HG03460 (cell line): ENCODE data around the gene DEPDC1B.
"Not testable (repeated sequence)": the region's sequence is repeated elsewhere in the genome, so short reads cannot be mapped to it uniquely, and the experiment has no call there.

Experiments
- ATAC-seq: cut with Tn5 transposase; IDR thresholded peaks from one replicate; pipeline ENCODE4 v1.9.1; 2021; ENCODE audit not compliant: unreplicated experiment

The DEPDC1B gene

GRCh38 chr5:60649288-60649917 is 50.6 kb downstream of the DEPDC1B start:
- ATAC-seq: peak; percentile 67

DNA sequence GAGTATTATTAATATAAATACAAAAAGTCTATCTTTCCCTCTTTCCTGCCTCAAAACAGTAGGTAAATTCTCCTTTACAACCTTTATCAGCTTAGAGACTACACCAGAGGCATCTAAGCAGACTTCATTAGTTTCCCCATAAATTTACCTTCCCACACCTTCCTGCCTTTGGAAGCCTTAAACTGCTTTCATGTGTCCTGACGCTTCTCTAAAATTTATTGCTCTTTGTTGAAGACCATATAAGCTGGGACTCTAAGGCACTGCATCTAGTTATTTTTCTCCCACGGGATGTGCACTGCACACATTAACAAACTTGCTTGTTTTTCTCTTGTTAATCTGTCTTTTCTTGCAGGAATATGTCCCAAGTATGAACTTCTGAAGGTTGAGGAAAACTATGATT is 51.8 kb downstream of the DEPDC1B start:
- ATAC-seq: no peak

DNA sequence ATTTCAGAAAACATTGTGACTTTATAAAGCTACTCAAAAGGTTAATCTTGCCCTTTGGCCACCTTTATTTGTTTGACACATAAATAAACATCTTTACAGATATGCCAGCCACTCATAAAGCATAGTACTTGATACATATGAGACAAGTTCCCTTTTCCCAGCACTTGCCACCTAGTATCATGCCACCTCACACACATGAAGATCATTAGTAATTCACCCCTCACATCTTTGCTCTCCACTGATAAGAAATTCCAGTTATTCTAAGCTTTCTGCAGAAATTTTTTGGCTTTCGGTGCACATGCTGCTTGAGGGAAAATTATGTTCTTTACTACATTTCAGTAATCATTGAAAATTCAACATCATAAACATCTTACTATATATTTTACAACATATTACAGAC is 59.1 kb downstream of the DEPDC1B start:
- no peak for ATAC-seq

GRCh38 chr5:60639544-60639943 is 60.4 kb downstream of the DEPDC1B start:
- no peak for ATAC-seq

GRCh38 chr5:60638300-60638699 is 61.7 kb downstream of the DEPDC1B start:
- ATAC-seq: no peak

- ATAC-seq: no peak
Observed at GRCh38 chr5:60636644-60637043, 63.3 kb downstream of the DEPDC1B start.

DNA sequence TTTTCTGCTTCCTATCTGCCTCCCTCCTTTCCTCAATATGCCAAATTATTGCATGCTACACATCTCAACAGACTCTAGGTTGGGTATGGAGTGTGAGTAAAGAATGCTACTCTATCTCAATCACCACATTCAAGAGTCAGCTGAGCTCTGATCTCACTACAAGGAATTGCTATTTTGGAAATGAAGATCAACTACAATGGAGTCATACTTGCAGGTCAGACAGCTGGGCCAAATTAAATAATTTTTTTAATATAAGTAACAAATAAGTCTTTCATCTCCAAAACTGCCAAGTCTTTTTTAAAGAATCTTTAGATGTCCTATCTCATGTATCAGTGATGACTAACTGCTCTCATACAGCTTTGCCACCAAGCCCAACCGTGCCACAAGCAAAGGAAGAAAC is 64.0 kb downstream of the DEPDC1B start:
- no peak for ATAC-seq

- no peak for ATAC-seq
Observed at GRCh38 chr5:60634051-60634450, 65.9 kb downstream of the DEPDC1B start.

DNA sequence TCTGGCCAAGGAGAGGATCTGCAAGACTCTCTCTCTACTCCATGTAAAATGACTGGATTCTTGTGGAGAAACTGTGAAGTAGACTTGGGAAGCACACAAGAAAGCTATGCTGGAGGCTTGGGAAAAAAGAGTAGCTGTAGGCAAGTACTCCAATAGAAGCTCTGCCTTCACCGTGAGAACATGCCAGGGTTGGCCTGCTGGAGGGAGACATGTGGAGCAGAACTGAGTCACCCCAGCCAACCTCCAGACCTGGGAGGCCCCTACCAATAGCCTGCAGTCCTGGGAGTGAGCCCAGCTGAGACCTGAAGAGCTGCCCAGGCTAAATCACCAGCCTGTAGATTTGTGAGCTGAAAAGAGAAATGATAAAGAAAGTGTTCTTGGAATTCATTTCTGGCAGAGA is 66.6 kb downstream of the DEPDC1B start:
- ATAC-seq: no peak

DNA sequence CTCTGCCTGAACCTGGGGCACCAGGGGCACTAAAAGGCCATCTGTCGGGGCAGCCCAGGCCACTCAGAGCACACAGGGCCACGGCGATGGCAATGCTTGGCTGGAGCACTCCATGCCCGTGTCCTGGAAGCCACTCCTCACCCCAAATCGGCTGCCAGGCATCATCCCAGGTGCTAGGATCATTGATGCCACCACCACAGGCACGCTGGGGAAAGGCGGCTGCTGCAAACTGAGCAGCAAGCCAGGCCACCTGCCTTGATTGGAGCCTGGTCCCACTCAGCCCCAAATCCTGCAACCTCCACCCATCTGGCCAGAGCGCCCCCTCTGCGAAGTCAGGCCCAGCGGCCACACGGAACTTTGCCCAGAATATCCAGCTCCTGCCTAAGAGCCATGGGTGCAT is 67.8 kb downstream of the DEPDC1B start:
- ATAC-seq: no peak

DNA sequence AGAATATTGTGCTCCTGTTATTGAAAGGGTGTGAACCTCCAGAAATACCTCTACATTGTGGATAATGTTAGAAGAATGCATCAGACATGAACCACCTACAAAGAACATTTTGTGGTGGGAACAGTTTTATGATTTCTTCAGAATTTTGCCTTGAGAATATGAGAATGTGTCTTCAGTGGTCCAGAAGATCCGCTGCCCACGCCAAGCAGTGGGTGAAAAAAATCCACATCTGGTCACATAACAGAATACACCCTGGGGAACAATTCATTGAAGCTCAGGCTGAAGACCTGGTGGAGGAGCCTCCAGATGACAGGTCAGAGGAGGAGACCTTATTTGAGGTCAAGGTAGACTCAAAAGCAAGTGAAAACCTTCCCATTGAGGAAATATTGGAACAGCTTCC is 69.1 kb downstream of the DEPDC1B start:
- no peak for ATAC-seq

DNA sequence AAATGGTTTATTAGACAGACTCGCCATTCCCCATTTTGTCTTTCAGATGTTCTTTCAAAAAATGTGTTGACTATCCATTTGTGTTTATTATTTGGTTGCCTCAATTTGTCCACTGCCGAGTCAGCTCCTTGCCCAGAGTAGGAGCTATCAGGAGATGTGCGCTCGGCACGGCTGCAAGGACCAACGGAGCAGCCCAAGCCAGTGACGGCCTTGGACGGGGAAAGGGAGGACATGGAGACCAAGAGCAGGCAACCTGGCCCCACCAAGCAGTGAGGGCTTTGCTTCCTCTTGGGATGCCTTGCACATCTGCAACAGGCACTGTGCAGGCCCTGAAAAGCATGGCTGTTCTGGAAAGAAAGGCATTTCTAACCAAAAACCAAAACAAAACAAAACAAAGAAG is 69.8 kb downstream of the DEPDC1B start:
- no peak for ATAC-seq

GRCh38 chr5:60624875-60625274 is 75.1 kb downstream of the DEPDC1B start:
- ATAC-seq: not testable (repeated sequence)

DNA sequence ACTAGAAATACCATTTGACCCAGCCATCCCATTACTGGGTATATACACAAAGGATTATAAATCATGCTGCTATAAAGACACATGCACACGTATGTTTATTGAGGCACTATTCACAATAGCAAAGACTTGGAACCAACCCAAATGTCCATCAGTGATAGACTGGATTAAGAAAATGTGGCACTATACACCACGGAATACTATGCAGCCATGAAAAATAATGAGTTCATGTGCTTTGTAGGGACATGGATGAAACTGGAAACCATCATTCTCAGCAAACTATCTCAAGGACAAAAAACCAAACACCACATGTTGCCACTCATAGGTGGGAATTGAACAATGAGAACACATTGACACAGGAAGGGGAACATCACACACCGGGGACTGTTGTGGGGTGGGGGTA is 79.2 kb downstream of the DEPDC1B start:
- ATAC-seq: not testable (repeated sequence)

DNA sequence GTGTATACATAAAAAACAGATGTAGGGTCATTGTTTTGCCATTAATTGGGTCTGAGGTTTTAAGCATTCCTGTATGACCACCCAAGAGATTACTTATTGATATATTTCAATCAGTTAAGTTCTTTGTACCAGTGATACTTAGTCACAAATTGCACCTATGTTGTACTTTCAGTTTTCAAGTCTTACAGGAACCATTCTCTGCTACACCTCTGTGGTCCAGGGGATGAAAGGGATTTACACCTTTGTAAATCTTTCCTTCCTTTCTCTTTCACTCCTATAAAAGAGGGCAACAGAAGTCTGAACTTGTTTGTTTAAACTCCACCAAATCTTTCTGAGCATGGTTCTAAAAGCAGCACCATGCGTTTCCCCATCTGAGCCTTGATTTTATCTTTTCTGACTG is 86.1 kb downstream of the DEPDC1B start:
- peak; percentile 70 for ATAC-seq

- ATAC-seq: no peak
Observed at GRCh38 chr5:60611099-60611740, 88.7 kb downstream of the DEPDC1B start.

DNA sequence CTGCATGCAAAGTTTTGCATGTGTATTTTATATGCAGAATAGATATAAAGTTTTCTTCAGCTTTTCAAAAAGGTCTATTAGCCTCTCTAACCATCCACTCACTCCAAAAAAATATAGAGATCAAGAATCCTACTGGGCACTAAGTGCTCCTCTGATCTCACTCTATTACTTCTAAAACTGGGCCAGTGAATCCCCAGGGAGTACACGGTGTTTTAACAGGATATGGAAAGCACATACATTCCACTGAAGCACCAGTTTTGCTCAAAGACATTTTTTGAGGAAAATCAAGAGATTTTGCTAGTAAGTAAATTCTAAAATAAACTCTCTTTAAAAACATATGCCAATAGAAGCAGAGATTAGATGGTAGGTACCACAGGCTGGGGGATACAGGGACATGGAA is 95.2 kb downstream of the DEPDC1B start:
- no peak for ATAC-seq

- ATAC-seq: peak; percentile 53
Observed at GRCh38 chr5:60598424-60598823, 101.5 kb downstream of the DEPDC1B start.

- peak; percentile 74 for ATAC-seq
Observed at GRCh38 chr5:60597572-60598320, 102.2 kb downstream of the DEPDC1B start.

DNA sequence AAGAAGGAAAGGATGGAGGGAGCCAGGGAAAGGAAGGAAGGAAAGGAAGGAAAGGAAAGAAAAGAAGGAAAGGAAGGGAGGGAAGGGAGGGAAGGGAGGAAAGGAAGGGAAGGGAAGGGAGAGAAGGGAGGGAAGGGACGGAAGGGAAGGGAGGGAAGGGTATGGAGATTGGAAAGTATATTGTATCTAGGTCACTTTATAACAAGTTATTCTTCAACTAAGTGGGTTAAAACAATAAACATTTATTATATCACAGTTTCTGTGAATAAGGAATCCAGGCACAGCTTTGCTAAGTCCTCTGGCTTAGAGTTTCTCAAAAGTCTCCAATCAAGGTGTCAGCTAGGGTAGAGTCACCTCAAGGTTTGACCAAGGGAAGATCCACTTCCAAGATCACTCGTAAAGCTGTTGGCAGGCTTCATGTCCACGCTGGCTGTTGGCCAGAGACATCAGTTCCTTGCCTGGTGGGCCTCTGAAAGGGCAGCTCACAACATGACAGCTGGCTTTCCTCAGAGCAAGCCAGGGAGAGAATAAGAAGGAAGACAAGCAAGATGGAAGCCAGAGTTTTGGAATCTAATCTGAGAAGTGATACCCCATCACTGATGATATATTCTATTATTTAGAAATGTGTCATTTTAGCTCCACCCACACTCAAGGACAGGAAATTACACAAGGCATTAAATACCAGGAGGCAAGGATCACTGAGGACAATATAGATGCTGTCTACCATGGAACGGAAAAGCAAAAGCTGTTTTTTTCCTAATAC is 105.1 kb downstream of the DEPDC1B start:
- ATAC-seq: no peak

- no peak for ATAC-seq
Observed at GRCh38 chr5:60590172-60590571, 109.8 kb downstream of the DEPDC1B start.
